MM.1S (cell line): ENCODE measurements around the gene LATS2.

Experiments used
- DNase-seq: peaks from one replicate; pipeline ENCODE4 v3.0.0-alpha.2; 2015
- H2AFZ ChIP-seq: fragments of 300-600 bp; sonication (generic); 2 replicates; pipeline ENCODE4 v1.6.0; 2016; ENCODE audit warnings: antibody characterized with exemption, low read length
- H3F3A ChIP-seq: fragments of 300-600 bp; sonication (generic); 2 replicates; pipeline ENCODE4 v1.6.1; 2016; ENCODE audit warnings: mild to moderate bottlenecking, antibody characterized with exemption, low read length, moderate library complexity, mixed read lengths; ENCODE audit not compliant: insufficient read depth
- H3K27ac ChIP-seq: fragments of 300-600 bp; sonication (generic); 2 replicates; pipeline ENCODE4 v1.5.1; 2016; ENCODE audit warnings: mild to moderate bottlenecking, low read length
- H3K27me3 ChIP-seq: fragments of 300-600 bp; sonication (generic); replicated peaks from 2 replicates; pipeline ENCODE4 v1.6.0; 2016; ENCODE audit warnings: low read length; ENCODE audit not compliant: insufficient read depth
- H3K36me3 ChIP-seq: fragments of 300-600 bp; sonication (generic); replicated peaks from 2 replicates; pipeline ENCODE4 v1.6.1; 2016; ENCODE audit warnings: mild to moderate bottlenecking, low read length, mixed read lengths; ENCODE audit not compliant: insufficient read depth
- H3K4me1 ChIP-seq: fragments of 300-600 bp; sonication (generic); 2 replicates; pipeline ENCODE4 v1.6.1; 2016; ENCODE audit warnings: low read length, mixed read lengths
- H3K4me2 ChIP-seq: fragments of 300-600 bp; sonication (generic); 2 replicates; pipeline ENCODE4 v1.6.0; 2016; ENCODE audit warnings: low read depth, low read length
- H3K4me3 ChIP-seq: fragments of 300-600 bp; sonication (generic); 2 replicates; pipeline ENCODE4 v1.5.1; 2016; ENCODE audit warnings: low read length, mixed read lengths
- H3K79me2 ChIP-seq: fragments of 300-600 bp; sonication (generic); 2 replicates; pipeline ENCODE4 v1.6.1; 2016; ENCODE audit warnings: mixed run types, low read length, mixed read lengths
- H3K9ac ChIP-seq: fragments of 300-600 bp; sonication (generic); 2 replicates; pipeline ENCODE4 v1.6.1; 2016; ENCODE audit warnings: low read length, mixed read lengths
- H3K9me2 ChIP-seq: fragments of 300-600 bp; sonication (generic); replicated peaks from 2 replicates; pipeline ENCODE4 v1.6.1; 2016; ENCODE audit warnings: mild to moderate bottlenecking, low read length, mixed read lengths; ENCODE audit not compliant: insufficient read depth
- H3K9me3 ChIP-seq: fragments of 300-600 bp; sonication (generic); replicated peaks from 2 replicates; pipeline ENCODE4 v1.6.1; 2016; ENCODE audit warnings: mild to moderate bottlenecking, low read length, mixed read lengths; ENCODE audit not compliant: insufficient read depth
- H4K20me1 ChIP-seq: fragments of 300-600 bp; sonication (generic); 2 replicates; pipeline ENCODE4 v1.6.1; 2016; ENCODE audit warnings: mild to moderate bottlenecking, low read length, moderate library complexity, mixed read lengths; ENCODE audit not compliant: insufficient read depth
- EZH2 ChIP-seq: fragments of 300-600 bp; sonication (generic); optimal IDR thresholded peaks from 2 replicates; pipeline ENCODE3; 2017; ENCODE audit warnings: low read depth, mild to moderate bottlenecking, antibody characterized with exemption, low read length, mixed read lengths
- EZH2phosphoT487 ChIP-seq: fragments of 300-600 bp; sonication (generic); IDR thresholded peaks from 2 replicates; pipeline ENCODE4 v1.6.1; 2018; ENCODE audit warnings: antibody characterized with exemption, low read length
- TF ChIP-seq, protein P1 (sequence below): fragments of 300-600 bp; sonication (generic); IDR thresholded peaks from 2 replicates; pipeline ENCODE4 v1.5.1; 2016; ENCODE audit warnings: antibody characterized with exemption, low read length, mixed read lengths

The LATS2 gene

DNA sequence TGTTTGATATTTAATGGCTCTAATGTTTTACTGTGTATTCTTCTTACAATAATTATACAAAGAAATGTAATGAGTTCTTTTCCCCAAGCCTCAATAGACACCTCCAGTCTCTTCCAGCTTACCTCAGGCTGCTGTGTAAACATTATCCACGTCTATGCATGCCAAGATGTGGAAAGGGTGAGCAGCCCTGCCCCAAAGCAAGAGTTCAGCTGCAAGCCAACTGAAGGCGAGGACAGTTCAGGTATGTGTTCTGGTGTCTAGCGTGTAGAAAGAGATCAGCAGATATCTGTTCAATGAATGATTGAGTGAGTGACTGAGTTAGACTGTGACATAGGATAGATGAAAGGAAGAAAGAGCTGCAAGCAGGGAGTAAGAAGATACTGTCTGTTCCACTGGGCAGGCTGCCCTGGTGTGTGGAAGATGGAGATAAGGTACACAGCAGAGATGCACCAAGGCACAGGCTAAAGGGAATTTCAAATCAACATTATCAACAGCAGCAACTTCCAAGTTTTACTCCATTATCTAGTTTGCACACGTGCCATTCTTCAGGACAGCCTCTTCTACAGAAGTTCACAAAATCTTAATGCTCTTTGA, 66.0 kb downstream of the LATS2 start:
- no peak overlapping the region for H2AFZ ChIP-seq
- no peak overlapping the region for H3K4me3 ChIP-seq
- H4K20me1 ChIP-seq: no peaks in the 10 kb centered on the region
- H3K36me3 ChIP-seq: no peaks in the 10 kb centered on the region
- H3K4me2 ChIP-seq: no peak overlapping the region
- no peaks in the 10 kb centered on the region for H3K27me3 ChIP-seq
- no peak overlapping the region for H3K27ac ChIP-seq
- H3K79me2 ChIP-seq: no peaks in the 10 kb centered on the region
- H3K9me3 ChIP-seq: no peaks in the 10 kb centered on the region
- no peak for DNase-seq
- no peaks in the 10 kb centered on the region for H3K4me1 ChIP-seq
- TF ChIP-seq EZH2 (no peak), EZH2phosphoT487 (no peak)
- TF ChIP-seq, protein P1, sequence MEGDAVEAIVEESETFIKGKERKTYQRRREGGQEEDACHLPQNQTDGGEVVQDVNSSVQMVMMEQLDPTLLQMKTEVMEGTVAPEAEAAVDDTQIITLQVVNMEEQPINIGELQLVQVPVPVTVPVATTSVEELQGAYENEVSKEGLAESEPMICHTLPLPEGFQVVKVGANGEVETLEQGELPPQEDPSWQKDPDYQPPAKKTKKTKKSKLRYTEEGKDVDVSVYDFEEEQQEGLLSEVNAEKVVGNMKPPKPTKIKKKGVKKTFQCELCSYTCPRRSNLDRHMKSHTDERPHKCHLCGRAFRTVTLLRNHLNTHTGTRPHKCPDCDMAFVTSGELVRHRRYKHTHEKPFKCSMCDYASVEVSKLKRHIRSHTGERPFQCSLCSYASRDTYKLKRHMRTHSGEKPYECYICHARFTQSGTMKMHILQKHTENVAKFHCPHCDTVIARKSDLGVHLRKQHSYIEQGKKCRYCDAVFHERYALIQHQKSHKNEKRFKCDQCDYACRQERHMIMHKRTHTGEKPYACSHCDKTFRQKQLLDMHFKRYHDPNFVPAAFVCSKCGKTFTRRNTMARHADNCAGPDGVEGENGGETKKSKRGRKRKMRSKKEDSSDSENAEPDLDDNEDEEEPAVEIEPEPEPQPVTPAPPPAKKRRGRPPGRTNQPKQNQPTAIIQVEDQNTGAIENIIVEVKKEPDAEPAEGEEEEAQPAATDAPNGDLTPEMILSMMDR: no peak
- H3F3A ChIP-seq: no peaks in the 10 kb centered on the region
- no peaks in the 10 kb centered on the region for H3K9me2 ChIP-seq
- no peak overlapping the region for H3K9ac ChIP-seq

DNA sequence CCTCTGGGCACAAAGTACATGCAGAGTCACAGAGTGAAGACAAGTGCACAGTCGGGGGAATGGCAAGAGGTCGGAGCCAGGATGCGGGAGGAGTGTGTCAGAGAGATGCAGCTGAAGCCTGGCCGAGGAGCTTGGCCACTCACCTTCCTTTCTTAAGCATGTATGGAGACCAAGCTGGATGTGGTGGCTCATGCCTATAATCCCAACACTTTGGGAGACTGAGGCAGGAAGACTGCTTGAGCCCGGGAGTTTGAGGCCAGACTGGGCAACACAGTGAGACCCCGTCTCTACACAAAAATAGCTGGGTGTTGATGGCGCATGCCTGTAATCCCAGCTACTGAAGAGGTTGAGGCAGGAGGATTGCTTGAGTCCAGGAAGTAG, 67.0 kb downstream of the LATS2 start:
- no peaks in the 10 kb centered on the region for H3K4me1 ChIP-seq
- no peaks in the 10 kb centered on the region for H3K9me2 ChIP-seq
- TF ChIP-seq EZH2phosphoT487 (no peak), EZH2 (no peak)
- TF ChIP-seq, protein P1: no peak
- H3K27me3 ChIP-seq: no peaks in the 10 kb centered on the region
- H3K4me3 ChIP-seq: no peak overlapping the region
- H3F3A ChIP-seq: no peaks in the 10 kb centered on the region
- H3K4me2 ChIP-seq: no peak overlapping the region
- H3K36me3 ChIP-seq: no peaks in the 10 kb centered on the region
- no peaks in the 10 kb centered on the region for H3K9me3 ChIP-seq
- no peaks in the 10 kb centered on the region for H4K20me1 ChIP-seq
- H2AFZ ChIP-seq: no peak overlapping the region
- no peak for DNase-seq
- H3K79me2 ChIP-seq: no peaks in the 10 kb centered on the region
- H3K9ac ChIP-seq: no peak overlapping the region
- H3K27ac ChIP-seq: no peak overlapping the region

DNA sequence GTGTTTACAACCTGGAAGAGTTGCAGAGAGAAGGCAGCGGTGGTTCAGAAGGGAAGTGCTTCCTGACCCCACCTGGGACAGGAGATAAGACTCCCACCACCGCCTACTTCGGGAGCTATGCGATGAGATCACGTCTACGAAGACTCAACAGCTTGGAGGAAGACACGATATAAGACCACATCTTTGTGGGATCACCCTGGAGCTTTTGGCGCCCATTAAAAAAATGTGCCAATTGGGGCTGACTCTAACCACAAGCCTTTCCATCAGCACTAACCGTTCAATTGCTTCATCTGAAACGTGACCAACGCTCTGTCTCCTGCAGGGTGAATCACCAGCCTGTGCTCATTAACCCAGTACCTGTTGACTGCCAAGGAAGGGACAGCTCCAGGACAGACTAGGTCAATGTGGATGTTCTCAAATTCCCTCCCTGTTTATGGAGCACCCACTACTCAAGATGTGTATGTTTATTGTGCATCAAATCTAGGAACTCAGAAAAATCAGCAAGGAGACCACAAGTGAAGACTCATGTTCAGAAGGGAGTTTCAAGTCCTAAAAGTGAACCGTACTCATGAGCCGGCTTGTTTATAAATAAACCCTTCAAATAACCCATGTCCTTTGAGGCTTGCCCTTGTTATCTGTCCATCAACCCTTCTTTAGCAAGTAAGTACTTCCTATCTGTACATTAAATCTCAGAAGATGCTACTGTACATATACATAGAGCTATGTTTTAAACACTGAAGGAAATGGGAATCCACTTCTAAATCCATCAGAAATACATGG, 67.5 kb downstream of the LATS2 start:
- Histone ChIP-seq H2AFZ (no peak overlapping the region), H3K36me3 (no peaks in the 10 kb centered on the region), H3K4me3 (no peak overlapping the region), H3K4me2 (no peak overlapping the region), H3K27me3 (no peaks in the 10 kb centered on the region), H3K9me2 (no peaks in the 10 kb centered on the region), H3K9me3 (no peaks in the 10 kb centered on the region), H4K20me1 (no peaks in the 10 kb centered on the region), H3K4me1 (no peaks in the 10 kb centered on the region), H3F3A (no peaks in the 10 kb centered on the region), H3K79me2 (no peaks in the 10 kb centered on the region), H3K9ac (no peak overlapping the region), H3K27ac (no peak overlapping the region)
- DNase-seq: no peak
- TF ChIP-seq, protein P1: no peak
- TF ChIP-seq EZH2phosphoT487 (no peak), EZH2 (no peak)
